ENCODE measurements around the gene ARHGAP23.
"Not testable (repeated sequence)": the region's sequence is repeated elsewhere in the genome, so short reads cannot be mapped to it uniquely, and the experiment has no call there.

Gene ARHGAP23

DNA sequence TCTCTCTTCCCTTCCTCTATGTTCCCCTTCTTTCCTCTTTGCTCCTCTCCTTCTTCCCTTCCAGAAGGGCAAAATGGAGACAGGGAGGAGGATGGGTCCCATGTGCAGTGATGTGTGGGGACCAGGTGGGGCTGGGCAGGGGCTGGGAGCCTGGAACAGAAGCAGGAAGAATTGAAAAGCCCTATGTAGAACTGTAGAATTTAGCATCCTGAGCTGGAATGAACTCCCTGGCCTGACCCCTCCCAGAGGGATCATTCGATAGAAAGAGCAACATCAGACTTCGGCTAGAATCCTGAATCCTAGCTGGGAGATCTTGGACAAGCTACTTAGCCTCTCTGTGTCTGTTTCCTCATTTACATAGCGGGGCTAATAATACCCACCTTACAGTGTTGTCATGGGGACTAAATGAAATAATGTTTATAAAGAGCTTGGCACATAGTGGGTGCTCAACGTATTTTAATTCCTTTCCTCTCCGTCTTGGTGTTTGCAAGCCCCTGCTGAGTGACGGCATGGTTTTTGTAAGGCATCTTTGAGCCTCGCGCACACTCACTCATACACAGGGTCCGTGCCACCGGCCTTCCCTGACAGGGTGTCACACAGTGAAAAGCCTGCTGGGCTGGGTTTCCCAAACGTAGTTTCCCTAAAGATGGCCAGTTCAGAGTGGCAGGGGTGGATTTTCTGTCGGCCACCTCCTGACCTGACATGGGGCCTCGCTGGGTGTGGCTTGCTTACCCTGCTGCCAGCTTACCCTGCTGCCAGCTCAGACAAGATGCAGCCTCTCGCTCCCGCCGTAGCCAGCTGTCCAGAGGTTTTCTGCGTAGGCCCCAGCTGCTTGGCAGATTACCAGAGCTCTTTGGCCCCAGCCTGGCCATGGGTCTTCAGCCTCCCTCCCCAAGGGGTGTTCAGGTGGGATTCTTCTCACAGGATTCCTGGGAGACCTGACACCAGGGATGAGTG lies 6.1 kb upstream of the ARHGAP23 start:
- no peak for DNase-seq

DNA sequence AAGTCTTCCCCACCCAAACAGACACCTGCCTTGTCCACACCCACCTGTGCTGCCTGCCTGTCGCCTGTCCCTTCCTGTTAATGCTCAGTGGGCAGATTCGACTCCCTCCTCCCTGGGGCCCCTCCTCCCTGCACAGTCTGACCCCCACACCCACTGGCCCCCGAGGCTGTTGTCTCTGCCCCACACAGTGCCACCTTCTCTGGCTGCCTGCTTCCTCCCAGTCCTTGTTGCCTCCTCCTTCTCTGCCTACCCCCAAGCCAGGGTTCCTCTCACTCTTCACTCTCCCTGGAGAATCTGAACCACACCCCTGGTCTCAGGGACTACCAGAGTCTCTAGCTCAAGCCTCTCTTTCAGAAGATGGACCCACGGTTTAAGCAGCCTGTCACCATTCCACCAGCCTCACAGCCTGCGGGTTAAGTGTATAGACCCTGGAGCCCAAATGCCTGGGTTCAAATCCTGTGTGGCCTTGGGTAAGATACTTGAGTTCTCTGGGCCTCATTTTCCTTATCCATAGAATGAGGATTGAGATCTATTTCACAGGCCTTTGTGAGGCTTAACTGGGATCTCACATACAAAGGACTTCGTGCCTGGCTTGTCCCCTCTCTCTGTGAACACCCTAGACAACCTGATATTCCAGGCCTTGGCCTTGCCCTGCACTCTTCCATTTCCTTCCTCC lies 3.8 kb upstream of the ARHGAP23 start:
- DNase-seq, result no peak

DNA sequence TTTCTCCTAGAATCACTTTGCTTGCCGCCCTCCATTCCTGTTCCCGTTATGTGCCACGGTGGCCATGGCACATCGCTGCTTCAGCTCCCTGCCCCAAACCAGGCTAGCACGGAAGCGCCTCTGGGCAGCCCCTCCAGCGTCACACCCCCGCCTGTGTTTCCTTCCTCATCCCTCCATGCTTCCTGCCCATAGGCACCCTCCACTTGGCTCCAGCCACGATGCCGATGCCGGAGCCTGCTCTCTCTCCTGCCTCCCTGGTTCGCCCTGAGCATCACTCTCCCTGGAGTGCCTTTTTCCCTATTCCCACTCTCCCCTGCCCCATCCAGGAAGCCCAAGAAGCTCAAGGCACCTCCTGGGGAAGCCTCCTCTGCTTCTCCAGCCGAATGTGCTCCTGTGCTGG lies 3.2 kb upstream of the ARHGAP23 start:
- no peak for DNase-seq

DNA sequence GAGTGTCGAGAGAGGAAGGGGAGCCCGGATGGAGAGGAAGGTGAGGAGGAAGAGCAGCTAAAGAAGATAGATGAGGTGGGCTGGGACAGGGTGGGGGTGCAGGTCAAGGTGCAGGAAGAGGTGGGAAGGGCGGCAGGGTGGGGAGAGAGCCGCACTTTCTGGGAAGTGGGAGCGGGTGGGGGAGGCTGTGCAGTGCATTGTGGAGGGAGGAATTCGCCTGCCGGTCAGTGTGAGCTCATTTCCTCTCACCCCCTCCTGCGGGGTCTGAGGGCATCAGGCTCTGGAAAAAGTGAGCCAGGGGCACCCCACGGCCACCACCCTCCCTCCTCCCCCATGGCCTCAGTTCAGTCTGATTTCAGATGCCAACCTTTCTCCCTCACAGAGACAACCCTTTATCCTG lies 2.5 kb upstream of the ARHGAP23 start:
- DNase-seq, result no peak

DNA sequence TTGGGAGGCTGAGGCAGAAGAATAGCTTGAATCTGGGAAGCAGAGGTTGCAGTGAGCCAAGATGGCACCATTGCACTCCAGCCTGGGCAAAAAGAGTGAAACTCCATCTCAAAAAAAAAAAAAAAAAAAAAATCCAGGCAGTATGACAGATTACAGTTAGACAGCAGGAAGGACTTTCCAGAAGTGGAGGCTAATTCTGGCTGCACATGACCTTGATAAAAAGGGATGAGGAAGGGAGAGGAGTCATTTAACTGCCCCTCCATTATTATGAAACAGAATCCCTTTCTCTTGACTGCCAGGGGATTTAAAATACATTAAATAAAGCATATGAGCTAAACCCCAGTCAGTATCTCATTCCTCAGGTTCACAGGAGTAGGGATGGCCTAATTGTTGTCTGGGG lies 1.8 kb upstream of the ARHGAP23 start:
- DNase-seq, result no peak

DNA sequence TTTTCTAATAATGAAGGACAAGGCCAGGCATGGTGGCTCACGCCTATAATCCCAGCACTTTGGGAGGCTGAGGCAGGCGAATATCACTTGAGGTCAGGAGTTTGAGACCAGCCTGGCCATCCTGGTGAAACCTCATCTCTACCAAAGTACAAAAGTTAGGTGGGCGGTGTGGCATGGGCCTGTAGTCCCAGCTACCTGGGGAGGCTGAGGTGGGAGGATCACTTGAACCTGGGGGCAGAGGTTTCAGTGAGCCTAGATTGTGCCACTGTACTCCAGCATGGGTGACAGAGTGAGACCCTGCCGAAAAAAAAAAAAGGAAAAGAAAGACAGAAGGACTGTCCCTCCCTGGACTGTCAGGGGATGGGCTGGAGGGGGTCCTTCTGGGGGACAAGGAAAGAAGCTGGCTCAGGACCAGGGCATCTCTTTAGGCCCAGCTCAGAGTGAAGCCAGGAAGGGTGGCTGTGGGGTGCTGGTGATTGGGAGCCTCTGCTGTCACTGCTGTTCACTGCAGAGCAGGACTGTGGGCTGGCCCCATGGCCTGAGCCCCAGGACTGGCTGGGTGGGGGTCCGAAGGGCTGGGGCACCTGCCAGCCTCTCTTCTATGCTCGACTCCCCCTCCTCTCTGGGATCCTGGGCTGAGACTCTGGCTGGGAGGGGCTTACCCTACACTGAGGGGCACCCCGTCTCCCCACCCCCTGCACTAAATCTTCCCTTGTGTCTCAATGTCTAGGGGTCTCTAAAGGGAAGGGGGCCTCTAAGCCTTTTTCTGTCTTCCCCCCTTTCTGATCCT lies 909 bp upstream of the ARHGAP23 start:
- DNase-seq, result no peak

DNA sequence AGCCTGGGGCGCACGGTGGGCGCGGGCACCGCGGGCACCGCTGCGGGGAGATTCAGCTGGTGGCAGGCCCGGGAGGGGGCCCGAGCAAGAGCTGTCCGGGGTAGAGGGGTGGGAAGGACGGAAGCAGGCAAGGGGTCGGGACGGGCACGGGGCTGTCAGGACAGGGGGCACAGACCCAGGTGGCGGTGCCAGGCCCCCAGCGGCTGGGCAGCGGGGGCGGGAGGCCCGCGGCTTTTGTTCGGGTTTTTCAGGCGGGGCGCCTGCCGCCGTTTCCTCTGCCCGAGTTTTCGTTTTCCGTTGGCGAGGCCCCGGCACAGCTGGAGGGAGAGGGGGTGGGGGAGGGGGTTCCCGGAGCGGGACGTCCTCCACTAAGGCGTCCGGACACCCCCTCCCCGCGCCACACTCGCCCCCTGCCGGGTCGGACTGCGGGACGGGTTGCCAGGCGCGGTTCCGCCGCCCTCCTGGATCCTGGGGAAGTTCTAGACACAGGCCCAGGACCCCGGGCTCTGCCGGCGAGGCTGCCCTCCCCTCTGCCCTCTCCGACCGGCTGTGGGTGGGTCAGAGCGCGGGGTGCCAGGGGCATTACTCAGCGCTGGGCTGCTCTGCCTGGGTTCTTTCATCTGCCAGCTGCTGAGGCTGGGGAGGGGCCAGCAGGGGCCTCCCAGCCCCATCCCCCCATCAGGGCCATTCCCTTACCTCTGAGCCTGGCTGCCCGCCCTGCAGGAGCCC lies 543 bp downstream of the ARHGAP23 start:
- peak; percentile 46 for DNase-seq

DNA sequence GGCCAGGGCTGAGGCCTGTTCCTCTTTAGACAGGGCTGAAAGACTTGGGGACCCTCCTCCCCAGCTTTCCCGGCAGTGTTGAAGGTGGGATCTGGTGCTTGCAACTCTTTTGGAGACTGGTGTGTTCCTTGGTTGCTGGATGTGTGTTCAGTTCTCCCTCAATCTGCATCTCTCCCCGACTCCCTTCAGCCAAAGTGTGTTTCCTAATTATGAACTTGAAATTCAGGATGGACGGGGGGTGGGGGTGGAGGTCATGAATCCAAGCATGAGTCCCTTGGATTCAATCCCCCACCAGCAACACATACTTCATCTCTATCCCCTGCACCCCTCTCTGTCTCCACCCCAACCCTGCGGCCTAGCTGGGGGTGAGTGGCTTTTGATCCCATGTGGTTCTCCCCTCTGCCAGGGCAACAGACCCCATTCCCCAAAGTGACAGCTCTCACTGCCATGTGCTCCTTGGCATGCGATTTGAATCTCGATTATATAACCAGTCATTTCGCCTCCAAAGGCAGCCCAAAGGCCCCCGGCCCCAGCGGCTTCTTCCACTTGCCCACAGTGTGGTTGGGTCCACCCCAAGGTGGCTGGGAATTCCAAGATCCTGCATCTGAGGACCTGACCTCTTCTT lies 1.3 kb downstream of the ARHGAP23 start:
- no peak for DNase-seq

DNA sequence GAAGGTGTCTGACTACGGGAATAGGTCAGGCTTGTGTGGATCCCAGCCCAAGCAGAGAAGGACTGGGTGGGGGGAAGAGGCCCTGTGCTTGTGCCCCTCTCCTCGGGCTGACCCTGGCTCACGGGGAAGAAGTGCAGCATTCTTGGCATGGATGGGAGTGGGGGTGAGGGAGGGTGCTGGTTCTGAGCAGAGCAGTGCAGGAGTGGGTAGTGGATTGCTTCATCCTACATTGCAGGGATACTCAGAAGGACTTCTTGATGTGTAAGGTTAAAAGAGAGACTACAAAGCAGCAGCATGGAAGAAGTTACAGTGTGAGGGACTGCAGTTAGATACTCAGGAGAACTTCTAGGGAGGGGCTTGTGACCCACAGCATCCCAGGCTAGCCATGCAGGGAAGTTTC lies 2.1 kb downstream of the ARHGAP23 start:
- peak; percentile 45 for DNase-seq

DNA sequence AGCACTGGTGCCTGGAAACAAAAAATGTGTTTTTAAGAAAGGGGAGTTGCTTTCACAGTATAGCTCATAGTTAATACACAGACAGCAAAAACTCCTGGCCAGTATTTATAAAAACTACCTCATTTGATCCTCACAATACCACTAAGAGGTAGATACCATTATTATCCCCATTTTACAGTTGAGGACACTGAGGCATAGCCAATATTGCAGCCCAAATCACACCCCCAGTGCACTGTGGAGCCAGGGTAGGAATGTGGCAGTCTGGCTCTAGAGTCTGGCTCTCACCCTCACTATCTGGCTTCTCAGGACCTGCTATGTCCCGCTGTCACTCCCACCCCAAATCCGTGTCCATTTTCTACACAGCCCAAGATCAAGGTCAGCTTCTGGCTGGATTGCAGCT lies 2.6 kb downstream of the ARHGAP23 start:
- no peak for DNase-seq

DNA sequence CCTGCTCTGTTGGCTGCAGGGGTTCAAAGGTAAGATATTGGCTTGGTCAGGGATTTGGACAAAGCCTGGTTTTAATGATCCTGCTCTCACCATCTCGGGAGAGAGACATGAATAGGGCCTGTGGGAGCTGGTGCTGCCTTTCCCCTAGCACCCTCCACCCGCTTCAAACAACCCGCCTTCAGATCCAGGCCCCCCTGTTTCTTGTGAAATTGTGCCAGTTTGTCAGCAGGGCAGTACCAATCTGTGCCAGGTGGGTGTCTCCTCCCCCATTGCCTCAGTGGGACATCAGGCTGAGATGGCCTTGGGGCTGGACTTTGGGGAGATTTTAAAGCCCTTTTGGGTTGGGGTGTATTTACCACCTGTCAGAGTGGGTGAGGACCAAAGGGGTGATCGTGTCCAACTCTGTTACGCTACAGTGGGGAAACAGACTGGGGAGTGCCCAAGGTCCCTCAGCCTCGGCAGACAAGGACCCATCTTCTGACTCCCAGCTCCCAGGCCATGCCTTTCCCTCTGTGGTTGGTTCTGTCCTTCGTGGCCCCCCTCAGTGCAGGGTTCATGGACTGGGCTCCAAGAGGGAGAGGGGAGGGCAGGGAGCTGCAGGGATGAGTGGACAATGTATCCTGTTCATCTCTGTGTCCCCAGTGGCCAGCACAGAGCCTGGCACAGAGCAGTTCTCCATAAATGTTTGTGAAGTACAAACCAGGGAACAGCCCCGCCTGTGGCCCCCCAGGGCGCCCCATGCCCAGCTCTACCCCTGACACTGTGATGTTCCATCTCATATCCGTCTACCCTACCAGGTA lies 3.3 kb downstream of the ARHGAP23 start:
- no peak for DNase-seq

DNA sequence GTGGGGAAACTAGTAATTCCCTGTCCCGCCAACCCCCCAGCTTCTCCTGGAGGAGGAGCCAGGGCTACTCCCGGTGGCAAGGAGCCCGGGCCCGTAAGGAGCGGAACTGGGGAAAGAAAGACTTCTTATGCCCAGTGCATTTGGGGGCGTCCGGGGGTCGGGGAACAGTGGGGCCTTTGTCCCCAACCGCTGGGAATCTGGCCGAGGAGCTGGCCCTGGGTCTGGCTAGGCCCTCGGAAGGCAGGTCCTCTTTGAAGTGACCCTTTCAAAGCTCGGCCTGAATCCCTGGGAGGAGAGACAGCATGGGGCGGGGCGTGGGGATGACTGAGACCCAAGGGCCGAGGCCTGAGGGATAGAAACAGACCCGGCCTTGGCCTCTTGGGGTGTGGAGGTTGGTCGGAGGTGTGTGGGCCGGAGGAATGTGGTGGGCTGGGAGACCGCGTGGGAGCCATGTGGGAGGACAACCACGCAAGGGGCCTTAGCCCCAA lies 6.0 kb downstream of the ARHGAP23 start:
- DNase-seq, result no peak

DNA sequence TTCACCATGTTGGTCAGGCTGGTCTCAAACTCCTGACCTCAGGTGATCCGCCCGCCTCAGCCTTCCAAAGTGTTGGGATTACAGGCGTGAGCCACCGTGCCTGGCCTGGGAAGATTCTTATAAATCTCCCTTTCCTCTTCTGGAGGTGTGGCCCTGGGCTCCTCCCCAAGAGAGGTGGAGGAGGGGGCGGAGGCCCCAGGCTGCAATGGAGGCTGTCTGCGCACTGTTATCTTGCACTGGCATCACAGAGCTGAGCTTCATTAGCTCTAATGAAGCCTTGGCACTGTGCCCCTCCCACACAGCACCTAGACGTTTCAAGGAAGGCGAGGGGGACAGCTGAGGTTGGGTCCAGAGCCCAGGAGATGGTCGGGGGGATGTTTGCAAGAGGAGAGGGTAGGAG lies 7.5 kb downstream of the ARHGAP23 start:
- DNase-seq, result no peak

DNA sequence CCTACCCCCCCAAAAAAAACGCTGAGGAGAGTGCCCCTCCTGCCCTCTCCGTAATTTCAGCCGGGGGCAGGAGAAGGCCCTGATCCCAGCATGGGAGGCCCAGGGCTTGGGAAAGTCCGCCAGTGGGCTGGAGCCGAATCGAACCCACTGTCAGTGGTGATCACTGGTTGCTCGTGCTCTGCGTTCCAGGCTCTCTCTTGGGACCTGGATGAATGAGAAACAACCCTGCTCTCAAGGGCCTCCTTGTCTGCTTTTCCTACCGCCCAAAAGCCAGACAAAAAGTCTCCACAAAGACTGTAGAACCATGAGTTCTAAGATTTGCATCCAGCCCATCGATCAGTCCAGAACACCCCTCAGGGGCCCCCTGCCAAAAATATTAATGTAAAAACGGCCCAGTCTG lies 8.1 kb downstream of the ARHGAP23 start:
- DNase-seq, result no peak

DNA sequence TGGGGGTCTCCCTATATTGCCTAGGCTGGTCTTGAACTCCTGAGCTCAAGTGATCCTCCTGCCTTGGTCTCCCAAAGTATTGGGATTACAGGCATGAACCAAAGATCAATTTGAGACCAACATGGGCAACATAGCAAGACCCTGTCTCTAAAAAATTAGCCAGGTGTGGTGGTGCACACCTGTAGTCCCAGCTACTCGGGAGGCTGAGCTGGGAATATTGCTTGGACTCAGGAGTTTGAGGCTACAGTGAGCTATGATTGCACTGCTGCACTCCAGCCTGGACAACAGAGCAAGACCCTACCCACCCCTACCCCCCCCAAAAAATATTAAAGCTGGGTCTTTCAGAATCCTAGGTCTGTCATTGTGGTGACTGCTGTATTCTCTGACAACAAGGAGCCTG lies 9.0 kb downstream of the ARHGAP23 start:
- not testable (repeated sequence) for DNase-seq

DNA sequence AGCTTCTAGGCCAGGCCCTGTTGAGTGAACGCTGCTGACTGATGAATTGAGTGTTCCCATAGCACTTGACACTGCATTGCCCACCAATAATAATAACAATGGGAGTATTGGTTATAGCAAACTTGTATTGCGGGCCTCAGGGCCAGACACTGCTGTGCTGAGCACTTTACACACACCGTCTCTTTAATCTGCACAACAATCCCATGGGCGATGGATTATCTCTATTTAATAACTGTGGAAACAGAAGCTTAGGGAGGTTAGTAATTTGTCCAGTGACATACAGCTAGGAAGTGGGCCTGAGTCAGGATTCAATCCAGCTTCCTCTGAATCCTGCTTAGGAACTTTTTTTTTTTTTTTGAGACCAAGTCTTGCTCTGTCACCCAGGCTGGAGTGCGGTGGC lies 11.2 kb downstream of the ARHGAP23 start:
- no peak for DNase-seq

DNA sequence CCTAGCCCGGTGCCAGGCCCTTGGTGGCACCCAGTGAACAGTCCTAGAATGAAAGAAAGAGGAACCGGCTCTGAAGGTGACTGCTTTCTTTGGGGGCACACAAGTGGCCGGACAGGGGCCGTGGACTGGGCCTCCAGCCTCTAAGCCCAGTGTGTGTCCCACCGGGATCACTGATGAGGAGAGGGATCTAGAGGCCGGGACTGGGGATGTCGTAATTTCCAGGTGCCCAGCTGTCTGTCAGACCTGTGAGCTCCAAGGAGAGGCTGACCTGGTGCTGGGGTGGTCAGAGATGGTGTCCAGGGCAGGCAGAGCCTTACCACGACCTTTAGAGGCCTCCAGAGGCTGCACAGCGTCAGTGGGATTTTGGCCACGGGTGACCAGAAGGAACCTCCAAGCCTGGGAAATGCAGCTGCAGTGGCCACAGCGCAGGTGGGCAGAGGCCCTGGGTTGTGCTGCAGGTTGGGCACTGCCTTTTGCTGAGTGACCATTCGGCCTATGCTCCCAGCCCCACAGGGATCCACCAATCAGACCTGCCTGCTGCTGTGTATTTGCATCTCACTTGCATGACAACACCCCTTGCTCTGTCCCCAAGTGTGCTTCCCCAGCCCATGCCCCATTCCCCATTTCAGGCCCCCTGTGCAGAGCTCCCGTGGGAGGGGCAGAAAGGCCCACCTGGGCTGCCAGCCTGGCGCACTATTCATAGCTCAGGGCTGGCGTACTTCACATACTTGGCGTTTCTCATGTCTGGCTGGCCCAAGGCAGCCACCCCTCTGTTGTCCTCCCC lies 12.5 kb downstream of the ARHGAP23 start:
- no peak for DNase-seq

DNA sequence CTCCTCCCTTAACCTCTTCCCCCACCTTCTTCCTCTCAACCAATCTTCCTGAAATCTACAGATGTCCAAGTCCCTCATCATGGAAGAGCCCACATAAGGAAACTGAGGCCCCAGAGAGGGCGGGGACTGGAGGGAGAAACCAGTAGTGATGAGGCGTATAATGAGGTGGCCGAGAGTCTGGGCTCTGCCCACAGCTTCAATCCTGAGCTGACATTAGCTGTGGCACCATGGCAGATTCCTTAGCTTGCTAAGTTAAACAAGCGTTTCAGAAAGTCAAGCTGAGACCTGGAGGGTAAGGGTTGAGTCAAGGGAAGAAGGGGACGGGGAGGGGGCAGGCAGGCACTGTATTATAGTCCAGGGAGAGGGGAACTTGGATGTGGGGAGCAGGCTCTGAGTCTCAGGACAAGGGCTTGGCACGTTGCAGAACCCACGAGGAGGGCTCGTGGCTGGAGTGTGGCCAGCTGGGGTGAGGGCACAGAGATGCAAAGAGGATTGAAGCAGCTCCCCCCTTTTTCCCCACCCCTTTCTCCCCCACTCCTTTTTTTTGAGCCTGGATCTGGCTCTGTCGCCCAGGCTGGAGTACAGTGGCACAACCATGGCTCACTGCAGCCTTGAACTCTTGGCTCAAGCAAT lies 13.3 kb downstream of the ARHGAP23 start:
- no peak for DNase-seq

DNA sequence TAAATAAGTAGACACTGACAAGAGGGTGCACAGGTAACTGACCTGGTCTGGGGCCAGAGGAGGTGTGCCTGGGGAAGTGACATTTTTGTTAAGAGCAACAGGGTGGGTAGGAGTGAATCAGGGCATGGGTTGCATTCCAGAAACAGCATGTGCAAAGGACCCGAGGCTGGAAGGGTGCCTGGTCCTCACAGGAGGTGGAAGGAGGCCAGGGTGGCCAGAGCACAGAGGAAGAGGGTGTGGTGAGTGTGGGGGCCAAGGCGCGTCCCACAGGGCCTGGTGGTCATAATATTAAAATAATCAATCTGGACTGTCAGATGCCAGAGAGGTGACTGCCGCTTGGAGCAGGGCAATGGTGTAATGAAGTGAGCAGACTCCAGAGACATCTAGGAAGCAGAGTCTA lies 14.3 kb downstream of the ARHGAP23 start:
- DNase-seq, result no peak
